SU-DHL-6 (cell line): ENCODE results near the gene KIF12.

ENCODE experiments used
- EZH2phosphoT487 ChIP-seq: fragments of 200-600 bp; sonication (generic), shearing (Covaris generic); conservative IDR thresholded peaks from 2 replicates; pipeline ENCODE4 v1.6.1; 2018; ENCODE audit warnings: mild to moderate bottlenecking, antibody characterized with exemption, low read length, moderate library complexity, mixed read lengths
- TF ChIP-seq, protein P1 (sequence below): fragments of 200-600 bp; sonication (generic); IDR thresholded peaks from one replicate; pipeline ENCODE4 v1.5.1; 2017; ENCODE audit warnings: antibody characterized with exemption, mild to moderate bottlenecking, low read length, moderate library complexity; ENCODE audit not compliant: insufficient read depth, poor library complexity, severe bottlenecking

DNA sequence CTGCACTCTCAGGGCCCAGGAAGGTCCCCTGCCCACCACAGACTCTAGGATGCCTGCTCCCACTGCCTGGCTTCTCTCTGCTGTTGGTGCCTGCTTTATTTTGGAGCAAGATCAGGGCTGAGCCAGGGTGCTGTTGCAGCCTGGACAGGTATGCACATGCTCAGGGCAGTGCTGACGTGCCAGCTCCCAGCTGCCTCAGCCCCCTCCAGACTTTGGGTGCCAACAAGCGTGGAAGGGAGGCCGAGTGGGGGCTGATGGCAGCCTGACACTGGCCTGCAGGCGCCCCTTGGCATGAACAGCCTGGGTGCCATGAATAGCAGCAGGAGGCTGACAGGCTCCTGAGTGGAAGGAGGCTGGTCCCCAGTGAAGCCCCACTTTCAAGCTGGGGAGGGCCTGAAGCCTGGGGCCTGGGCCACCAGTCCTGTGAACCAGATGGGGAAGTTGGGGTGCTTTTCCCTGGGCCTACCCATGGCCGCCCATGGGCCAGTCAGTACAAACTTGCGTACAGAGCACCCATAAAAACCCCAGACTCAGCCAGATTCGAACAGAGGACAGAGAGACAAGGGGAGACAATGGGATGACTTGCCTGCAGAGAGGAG lies 27.8 kb downstream of the KIF12 start:
- TF ChIP-seq, protein P1, sequence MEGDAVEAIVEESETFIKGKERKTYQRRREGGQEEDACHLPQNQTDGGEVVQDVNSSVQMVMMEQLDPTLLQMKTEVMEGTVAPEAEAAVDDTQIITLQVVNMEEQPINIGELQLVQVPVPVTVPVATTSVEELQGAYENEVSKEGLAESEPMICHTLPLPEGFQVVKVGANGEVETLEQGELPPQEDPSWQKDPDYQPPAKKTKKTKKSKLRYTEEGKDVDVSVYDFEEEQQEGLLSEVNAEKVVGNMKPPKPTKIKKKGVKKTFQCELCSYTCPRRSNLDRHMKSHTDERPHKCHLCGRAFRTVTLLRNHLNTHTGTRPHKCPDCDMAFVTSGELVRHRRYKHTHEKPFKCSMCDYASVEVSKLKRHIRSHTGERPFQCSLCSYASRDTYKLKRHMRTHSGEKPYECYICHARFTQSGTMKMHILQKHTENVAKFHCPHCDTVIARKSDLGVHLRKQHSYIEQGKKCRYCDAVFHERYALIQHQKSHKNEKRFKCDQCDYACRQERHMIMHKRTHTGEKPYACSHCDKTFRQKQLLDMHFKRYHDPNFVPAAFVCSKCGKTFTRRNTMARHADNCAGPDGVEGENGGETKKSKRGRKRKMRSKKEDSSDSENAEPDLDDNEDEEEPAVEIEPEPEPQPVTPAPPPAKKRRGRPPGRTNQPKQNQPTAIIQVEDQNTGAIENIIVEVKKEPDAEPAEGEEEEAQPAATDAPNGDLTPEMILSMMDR: no peak
- no peak for TF ChIP-seq EZH2phosphoT487
